GM21381 (cell line): Measurements from ENCODE around the gene MTOR.
"Not testable (repeated sequence)": the region's sequence is repeated elsewhere in the genome, so short reads cannot be mapped to it uniquely, and the experiment has no call there.

Experiments used
- ATAC-seq: cut with Tn5 transposase; IDR thresholded peaks from one replicate; pipeline ENCODE4 v1.9.1; 2021; ENCODE audit warnings: mild to moderate bottlenecking, moderate library complexity; ENCODE audit not compliant: unreplicated experiment

The MTOR gene

DNA sequence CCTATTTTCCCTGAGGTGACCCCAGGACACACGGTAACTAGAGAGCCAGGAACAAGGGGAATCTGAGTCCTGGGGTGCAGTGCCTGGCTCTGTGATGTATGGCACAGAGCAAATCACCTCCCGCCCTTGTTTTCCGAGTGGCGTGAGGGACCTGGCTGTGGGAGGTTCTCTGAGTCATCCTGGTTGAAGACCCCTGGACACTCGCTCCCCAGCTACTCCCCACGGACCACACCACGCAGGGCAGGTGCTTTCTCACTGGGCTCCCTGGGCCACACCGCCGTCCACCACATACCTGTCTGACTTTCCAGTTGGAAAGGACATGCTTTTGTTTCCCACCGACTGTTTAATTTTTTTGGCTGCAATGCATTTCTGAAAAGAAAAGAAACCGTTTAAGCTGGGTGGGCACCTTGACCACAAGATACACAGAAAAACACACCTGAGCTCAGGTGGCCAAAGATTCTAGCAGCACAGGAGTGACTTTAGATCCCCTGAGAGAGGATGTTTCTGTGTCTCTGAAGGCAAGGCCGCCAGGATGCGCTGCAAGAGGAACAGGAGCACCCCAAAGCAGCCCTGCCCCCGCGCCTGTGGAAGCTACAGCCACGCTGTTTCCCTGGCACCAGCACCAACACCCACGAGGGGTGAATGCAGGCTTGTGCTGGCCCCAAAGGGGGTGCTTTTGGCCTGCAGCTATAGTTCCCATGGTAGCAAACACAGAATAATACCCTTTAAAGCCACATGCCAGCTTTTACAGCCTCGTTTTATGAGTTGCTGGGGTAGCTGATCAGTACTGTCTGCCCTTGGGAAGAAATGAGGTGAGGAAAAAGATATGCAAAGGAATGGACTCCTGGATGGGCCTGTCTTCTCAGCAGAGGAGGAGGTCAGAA lies 194.4 kb downstream of the MTOR start:
- no peak for ATAC-seq

DNA sequence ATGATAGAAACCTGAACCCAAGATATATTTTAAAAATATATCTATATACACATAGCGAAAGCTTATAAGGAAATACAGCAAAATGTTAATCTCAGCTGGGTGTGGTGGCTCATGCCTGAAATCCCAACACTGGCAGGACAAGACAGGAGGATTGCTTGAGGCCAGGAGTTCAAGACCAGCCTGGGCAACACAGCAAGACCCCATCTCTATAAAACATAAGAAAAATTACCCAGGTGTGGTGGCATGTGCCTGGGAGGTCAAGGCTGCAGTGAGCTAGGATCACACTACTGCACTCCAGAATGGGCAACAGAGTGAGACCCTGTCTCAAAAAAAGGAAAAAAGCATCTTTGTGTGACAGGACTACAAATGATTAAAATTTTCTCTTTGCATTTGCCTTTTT lies 196.6 kb downstream of the MTOR start:
- no peak for ATAC-seq

DNA sequence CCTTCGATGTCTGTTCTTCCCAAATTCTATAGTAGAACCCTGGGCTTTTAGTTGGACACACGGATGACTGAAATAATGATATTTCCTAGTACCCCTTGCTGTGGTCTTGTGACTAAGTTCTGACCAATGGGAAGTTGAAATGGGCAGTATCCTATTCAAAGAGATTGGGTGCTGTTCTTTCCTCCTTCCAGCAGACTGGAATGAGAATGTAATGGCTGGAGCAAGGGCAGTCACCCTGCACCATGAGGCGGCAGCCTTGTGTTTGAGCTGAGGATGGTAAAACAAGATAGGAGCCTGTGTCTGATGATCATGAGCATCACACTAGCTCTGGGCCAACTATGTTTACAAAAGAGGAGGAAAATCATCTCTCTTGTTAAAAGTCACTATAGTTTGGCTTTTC lies 197.4 kb downstream of the MTOR start:
- no peak for ATAC-seq

DNA sequence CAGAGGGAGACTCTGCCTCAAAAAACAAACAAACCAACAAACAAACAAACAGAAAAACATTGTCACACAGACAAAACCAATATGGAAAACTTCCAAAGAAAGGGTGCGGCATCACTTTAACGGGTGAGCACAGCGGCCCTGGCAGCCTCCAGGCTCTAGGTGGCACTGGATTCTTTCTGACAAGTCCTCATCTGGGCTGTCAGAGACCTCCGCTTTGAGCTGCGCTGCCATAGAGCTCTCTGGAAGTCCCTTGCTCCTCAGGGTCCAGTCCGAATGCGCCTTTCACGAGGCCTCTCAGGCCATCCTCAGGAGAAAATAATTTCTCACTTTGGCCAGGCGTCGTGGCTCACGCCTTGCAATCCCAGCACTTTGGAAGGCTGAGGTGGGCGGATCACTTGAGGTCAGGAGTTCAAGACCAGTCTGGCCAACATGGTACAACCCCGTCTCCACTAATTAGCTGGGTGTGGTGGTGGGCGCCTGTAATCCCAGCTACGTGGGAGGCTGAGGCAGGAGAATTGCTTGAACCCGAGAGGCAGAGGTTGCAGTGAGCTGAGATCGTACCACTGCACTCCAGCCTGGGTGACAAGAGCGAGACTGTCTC lies 198.3 kb downstream of the MTOR start:
- ATAC-seq, result not testable (repeated sequence)

DNA sequence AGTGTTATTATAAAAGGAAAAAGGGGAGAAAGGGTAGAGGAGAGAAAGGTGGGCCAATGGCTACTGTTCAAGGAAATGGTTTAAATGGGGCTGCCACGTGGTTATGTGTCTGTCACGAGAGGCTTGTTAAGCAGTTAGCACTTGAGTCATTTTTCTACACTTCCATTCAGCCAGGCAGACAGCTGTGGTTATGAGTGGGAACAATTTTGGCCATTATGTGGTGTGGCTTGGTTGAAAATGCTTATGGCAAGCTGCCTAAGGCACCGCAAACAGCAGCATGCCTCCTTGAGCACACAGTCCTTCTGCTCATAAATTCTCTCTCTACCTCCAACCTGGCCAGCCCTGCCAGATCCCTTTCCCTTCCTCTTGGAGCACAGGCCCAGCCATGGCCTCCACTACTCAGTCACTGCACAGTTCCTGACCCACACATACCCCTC lies 199.4 kb downstream of the MTOR start:
- peak; percentile 30 for ATAC-seq

DNA sequence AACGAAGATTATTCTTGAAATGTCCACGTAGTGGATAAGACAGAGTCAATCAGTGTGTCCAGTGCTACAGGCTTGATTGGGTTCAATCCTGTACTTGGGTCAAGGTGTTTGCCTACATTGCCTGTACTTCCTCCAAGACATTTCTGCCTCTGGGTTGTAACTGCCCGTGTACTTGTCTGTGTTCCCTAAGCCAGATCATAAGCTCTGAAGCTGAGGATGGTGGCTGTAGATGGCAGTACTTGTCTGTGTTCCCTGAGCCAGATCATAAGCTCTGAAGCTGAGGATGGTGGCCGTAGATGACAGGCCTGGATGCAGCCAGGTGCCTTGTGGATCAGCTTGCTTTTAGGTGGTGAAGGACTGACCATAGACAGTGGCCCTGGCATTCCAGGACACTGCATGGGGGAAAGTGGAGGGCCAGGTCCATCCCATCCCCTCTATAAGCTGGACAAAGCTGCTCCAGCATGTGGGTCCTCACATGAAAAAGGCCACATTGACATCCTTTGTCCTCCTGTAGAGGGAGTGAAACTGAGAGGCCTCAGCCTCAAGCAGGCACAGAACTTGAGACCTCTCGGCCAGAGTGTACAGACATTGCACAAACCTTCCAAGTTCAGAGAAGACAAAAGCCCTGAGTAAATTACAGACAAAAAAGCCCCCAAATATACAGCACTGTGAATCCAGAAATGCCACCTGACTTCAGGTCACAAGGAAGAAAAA lies 200.5 kb downstream of the MTOR start:
- no peak for ATAC-seq

DNA sequence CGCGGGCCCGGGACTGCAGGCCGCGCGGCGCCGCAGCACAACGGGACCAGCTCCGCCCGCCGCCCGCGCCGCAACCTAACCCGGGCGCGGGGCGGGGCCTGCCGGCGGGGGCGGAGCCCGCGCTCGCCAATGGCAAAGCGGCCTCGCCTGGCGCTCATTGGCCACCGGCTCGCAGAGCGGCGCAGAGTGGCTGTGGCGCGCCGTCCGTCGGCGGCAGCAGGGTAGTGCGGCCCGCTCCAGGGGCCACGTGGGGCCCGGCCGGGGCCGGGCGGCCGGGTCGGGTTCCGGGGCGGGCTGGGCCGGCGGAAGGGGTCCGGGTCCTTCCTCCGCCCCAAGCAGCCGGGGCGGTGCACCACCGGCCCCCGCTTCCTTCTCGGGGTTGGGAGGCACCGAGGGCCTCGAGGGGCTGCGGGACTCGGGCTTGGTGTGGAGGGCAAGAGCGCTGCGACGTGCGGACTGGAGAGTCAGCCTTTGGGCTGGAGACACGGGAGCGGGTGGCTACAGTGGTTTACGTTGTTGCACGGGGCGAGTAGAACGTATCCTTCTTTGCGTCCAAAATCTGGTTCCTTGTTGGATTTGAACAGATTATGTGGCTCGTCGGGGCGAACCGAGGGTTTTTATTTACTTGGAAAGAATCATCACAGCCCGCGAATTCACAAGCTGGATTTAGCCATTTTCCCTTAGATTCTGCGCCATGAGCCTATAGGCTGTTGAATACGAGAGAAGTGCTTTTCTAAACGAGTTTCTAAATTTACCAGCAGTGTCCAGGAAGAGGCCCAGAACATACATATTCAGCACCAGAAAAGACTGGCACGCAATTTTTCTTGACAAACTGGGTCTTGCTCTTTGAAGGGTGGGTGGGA lies 202.2 kb downstream of the MTOR start, which contains the start of gene SRM:
TSS of gene SRM (minus strand) at position 51 of the 863 bp plus-strand sequence. CDS start 75 bp downstream, outside the sequence.
- ATAC-seq, result peak; percentile 91

DNA sequence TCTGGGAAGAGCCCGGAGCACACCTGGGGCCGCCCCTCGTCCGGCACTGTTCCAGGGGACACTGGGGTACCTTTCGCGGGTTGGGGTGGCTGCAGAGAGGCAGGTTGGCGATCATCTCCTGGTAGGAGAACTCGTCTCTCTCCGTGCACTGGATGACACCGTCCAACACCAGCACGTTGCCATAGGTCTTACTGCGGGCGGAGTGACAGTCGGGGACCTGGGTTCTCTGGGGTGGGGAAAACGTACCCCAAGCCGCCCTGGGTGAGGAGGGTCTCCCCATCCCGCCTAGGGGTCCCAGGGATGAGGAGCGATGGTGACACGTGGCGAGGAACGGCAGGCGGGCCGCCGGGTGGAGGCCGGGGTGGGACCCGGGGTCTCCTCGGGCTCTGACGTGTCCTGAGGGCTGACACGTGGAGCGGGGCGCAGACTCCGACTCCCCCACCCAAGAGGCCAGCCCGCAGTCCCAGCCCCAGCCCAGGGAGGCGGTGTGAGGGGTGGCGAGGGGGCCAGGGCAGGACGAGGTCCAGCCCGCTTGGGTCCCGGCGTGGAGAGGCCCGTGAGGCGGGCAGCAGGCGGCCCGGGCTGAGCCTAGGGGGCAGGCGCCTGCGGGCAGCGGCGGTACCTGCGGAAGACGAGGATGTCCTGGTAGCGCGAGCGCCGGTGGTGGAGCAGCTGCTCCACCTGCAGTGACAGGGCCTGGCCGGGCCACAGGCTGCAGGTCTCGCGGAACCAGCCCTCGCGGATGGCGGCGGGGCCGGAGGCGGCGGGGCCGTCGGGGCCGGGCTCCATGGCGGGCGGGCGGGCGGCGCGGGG lies 203.0 kb downstream of the MTOR start:
- ATAC-seq, result no peak

DNA sequence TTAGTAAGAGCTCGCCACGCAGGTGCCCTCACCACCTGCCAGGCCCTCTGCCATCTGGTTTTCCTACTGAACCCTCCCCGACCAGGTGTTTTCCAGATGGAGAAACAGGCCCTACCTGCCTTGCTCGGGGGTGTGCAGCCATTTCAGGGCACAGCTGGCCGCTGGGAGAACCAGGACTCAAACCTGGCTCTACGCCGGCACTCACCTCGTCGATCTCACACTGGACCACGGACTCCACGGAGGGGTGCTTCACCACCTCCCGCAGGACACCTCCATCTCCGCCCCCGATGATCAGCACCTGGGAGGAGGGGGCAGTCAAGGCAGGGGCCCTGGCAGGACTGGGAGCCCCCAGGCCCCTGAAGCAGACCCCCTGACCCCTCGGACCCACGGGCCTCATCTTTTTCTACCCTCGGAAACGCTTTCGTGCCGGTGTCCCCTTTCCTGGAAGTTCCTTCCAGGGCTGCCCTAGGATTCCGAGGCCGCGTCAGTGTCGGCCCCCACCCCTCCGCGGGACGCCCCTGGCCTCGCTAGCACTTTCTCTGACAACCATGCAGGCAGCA lies 203.7 kb downstream of the MTOR start:
- ATAC-seq, result no peak

DNA sequence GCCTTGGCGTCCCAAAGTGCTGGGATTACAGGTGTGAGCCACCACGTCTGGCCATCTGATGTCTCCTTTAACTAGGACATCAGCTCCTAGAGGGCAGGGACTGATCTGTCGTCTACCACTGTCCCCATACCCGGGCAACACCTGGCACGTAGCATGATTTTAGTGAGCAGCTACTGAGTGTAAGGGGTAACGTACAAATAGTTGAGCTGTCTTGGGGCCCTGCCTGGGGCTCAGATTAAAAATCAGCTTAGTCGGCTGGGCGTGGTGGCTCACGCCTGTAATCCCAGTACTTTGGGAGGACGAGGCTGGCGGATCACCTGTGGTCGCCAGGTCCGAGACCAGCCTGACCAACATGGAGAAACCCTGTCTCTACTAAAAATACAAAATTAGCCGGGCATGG lies 204.3 kb downstream of the MTOR start:
- ATAC-seq, result no peak

DNA sequence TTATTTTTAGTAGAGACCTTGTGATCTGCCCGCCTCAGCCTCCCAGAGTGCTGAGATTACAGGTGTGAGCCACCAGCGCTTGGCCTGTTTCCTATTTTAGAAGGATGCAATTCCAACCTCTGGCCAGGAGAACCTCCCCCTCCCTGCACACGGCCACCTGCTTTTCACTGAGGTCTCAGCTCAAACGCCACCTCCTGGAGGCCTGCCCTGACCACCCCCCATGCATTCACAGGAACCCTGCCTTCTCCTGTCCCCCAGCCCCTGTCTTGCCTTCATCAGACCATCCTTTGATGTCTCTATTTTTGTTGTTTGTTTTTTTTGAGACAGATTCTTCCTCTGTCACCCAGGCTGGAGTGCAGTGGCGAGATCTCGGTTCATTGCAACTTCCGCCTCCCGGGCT lies 204.9 kb downstream of the MTOR start:
- no peak for ATAC-seq
